ENCODE measurements around the gene ATP1B1. TPM values are rescaled to one million over a fixed set of nuclear protein-coding genes. Genes with fewer than 3 reads are reported as not detected.

Gene ATP1B1
- total RNA-seq, 4 donors from 2014 or later: 52.6 to 210 (median 111) TPM

DNA sequence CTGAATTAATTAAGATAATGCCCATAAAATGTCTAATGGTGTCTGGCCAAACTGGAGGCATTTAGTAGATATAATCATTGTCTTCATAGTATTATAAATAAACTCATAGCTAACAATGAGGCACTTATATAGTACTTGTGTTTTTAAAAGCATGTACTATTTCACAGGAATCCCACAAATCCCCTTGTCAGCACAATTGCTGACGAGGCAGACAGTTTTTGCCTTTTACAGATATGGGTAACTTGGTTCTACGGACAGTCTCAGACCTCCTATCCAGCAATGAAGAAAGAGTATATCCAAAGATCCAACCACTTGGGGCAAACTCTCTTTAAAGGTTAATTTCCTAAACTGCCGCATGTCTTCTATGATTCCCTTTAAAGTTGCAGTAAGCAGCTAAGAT is 73.7 kb downstream of the ATP1B1 start:
- no peak for DNase-seq
- Histone ChIP-seq H3K4me3 (no peak overlapping the region), H3K27me3 (no peaks in the 10 kb centered on the region), H3K36me3 (no peaks in the 10 kb centered on the region), H3K9me3 (no peaks in the 10 kb centered on the region), H3K4me1 (peaks cover 0 to 3% of the 10 kb centered on the region in 2 donors), H3K27ac (peak overlapping the region in 1 of 2 donors; percentile 18)
- intact Hi-C loops (cut with DNase I; ENCODE audit: low total_unique reads): no loop called here
- TF ChIP-seq POLR2A (IDR thresholded peaks at IDR 0.05): no peak
- TF ChIP-seq, protein P1, sequence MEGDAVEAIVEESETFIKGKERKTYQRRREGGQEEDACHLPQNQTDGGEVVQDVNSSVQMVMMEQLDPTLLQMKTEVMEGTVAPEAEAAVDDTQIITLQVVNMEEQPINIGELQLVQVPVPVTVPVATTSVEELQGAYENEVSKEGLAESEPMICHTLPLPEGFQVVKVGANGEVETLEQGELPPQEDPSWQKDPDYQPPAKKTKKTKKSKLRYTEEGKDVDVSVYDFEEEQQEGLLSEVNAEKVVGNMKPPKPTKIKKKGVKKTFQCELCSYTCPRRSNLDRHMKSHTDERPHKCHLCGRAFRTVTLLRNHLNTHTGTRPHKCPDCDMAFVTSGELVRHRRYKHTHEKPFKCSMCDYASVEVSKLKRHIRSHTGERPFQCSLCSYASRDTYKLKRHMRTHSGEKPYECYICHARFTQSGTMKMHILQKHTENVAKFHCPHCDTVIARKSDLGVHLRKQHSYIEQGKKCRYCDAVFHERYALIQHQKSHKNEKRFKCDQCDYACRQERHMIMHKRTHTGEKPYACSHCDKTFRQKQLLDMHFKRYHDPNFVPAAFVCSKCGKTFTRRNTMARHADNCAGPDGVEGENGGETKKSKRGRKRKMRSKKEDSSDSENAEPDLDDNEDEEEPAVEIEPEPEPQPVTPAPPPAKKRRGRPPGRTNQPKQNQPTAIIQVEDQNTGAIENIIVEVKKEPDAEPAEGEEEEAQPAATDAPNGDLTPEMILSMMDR (IDR thresholded peaks at IDR 0.05): no peak

Small RNAs within 50 kb of the gene (small RNA-seq; reads per million reads assigned to genes)
- gene RNA5SP66: not detected
